GM12878 (cell line): Measurements from ENCODE around the gene AP1S1. TPM values are rescaled to one million over a fixed set of nuclear protein-coding genes. Genes with fewer than 3 reads are reported as not detected.

Experiments
- CEBPB ChIP-seq, 2 experiments: fragments of 150-350 bp in 1 of 2; IDR thresholded peaks; 2 replicates each; pipeline ENCODE4 v1.6.1; 2012 to 2014; ENCODE audit warnings: low read depth in 2 of 2, low read length in 2 of 2, borderline replicate concordance in 1 of 2, inconsistent platforms in 1 of 2
- E2F8 ChIP-seq: fragments of 450-650 bp; IDR thresholded peaks from 2 replicates; pipeline ENCODE4 v1.6.1; 2018; ENCODE audit warnings: mild to moderate bottlenecking, low read depth, moderate library complexity; ENCODE audit not compliant: partially characterized antibody
- EED ChIP-seq: sonication (generic); IDR thresholded peaks from 2 replicates; pipeline ENCODE4 v1.6.1; 2016; ENCODE audit warnings: antibody characterized with exemption, low read depth
- EGR1 ChIP-seq, 2 experiments: IDR thresholded peaks; 1 replicate in 1 of 2; 2 replicates in 1 of 2; pipeline ENCODE4 v1.6.1; 2011 to 2012; ENCODE audit warnings: low read depth in 2 of 2, low read length in 2 of 2, borderline replicate concordance in 1 of 2, mild to moderate bottlenecking in 1 of 2, moderate library complexity in 1 of 2
- HDAC6 ChIP-seq: fragments of 200-600 bp; sonication (generic); IDR thresholded peaks from one replicate; pipeline ENCODE4 v1.8.0; 2017; ENCODE audit warnings: antibody characterized with exemption; ENCODE audit not compliant: unreplicated experiment
- HDGF ChIP-seq: fragments of 450-650 bp; IDR thresholded peaks from 2 replicates; pipeline ENCODE4 v1.6.1; 2016; ENCODE audit warnings: antibody characterized with exemption
- MTA3 ChIP-seq: IDR thresholded peaks from 2 replicates; pipeline ENCODE4 v1.6.1; 2012; ENCODE audit warnings: low read length, inconsistent platforms, borderline replicate concordance
- ZBTB33 ChIP-seq: fragments of 450-650 bp; IDR thresholded peaks from 2 replicates; pipeline ENCODE4 v1.6.1; 2017; ENCODE audit warnings: mild to moderate bottlenecking
- ZNF622 ChIP-seq: fragments of 450-650 bp; IDR thresholded peaks from 2 replicates; pipeline ENCODE4 v1.6.1; 2017; ENCODE audit warnings: mild to moderate bottlenecking, inconsistent platforms
- ZZZ3 ChIP-seq: IDR thresholded peaks from 2 replicates; pipeline ENCODE4 v1.6.1; 2011; ENCODE audit warnings: low read depth; ENCODE audit not compliant: control insufficient read depth, insufficient read length
- polyA plus RNA-seq, 11 experiments: library from polyadenylated mRNA; depleted of rRNA in 4 of 11; unstranded in 6 of 11; stranded (reverse) in 5 of 11; fragments of >200 nt; fragmentation: Nextera tagmentation in 4 of 11; fragmentation: Illumina TruSeq in 1 of 11; extraction: Ambion mirVana in 4 of 11; extraction: Trizol in 1 of 11; gene quantifications; 1 replicate in 1 of 11; 2 replicates in 10 of 11; pipeline versions ENCODE4 v1.2.1 to v1.2.3, GENCODE V29; 2011 to 2016; ENCODE audit warnings: inconsistent platforms in 2 of 11, missing spikeins in 2 of 11, low read depth in 1 of 11
- total RNA-seq, 4 experiments: library from RNA; depleted of rRNA in 3 of 4; stranded (reverse); fragments of >200 nt in 3 of 4; fragmentation: Illumina TruSeq in 1 of 4; extraction: Trizol in 1 of 4; gene quantifications; 2 replicates each; pipeline versions ENCODE4 v1.2.1 to v1.2.3, GENCODE V29; 2013 to 2021

Gene AP1S1
- total and polyA plus RNA-seq, 10 of the 15 experiments (the other 5 are each of a cell fraction or from before 2014, with no cell fraction given), result 2.5 to 121 (median 54.9) TPM

- TF ChIP-seq ZNF622 (no peak), E2F8 (no peak), HDGF (no peak), MTA3 (no peak), HDAC6 (no peak), EGR1 (IDR thresholded peaks at IDR 0.05; ENCODE audit: borderline replicate concordance in 1 of 2, low read depth in 2 of 2, low read length in 2 of 2) (0 out of 3 replicates have a peak, but pooled peaks of 1 of the 2 experiments have one; percentile 31), EED (no peak), ZBTB33 (no peak), CEBPB (IDR thresholded peaks at IDR 0.05; ENCODE audit: borderline replicate concordance in 1 of 2, low read depth in 2 of 2, low read length in 2 of 2) (no peak), ZZZ3 (no peak)
These were observed 8.4 kb downstream of the AP1S1 start (continued) for GRCh38 chr7:101162551-101163278.
